Hepatocyte (in vitro differentiated cells): ENCODE data around the gene CHD1. TPM values are rescaled to one million over a fixed set of nuclear protein-coding genes. Genes with fewer than 3 reads are reported as not detected.

ENCODE experiments used
- DNase-seq: peaks from one replicate; pipeline ENCODE4 v3.0.0-alpha.2; 2016; ENCODE audit warnings: low spot score
- H2AFZ ChIP-seq: fragments of 200-600 bp; sonication (generic); 2 replicates; pipeline ENCODE4 v1.6.0; 2016; ENCODE audit warnings: antibody characterized with exemption, mild to moderate bottlenecking
- H3K27ac ChIP-seq: fragments of 200-600 bp; sonication (generic); 2 replicates; pipeline ENCODE4 v1.5.1; 2016; ENCODE audit warnings: mild to moderate bottlenecking
- H3K27me3 ChIP-seq: fragments of 200-600 bp; sonication (generic); 2 replicates; pipeline ENCODE4 v1.6.1; 2016
- H3K36me3 ChIP-seq: fragments of 200-600 bp; sonication (generic); replicated peaks from 2 replicates; pipeline ENCODE4 v1.5.1; 2016; ENCODE audit warnings: low read depth; ENCODE audit not compliant: insufficient read depth
- H3K4me1 ChIP-seq: fragments of 200-600 bp; sonication (generic); 2 replicates; pipeline ENCODE4 v1.5.1; 2016; ENCODE audit warnings: mild to moderate bottlenecking, moderate library complexity; ENCODE audit not compliant: insufficient read depth
- H3K4me2 ChIP-seq: fragments of 200-600 bp; sonication (generic); 2 replicates; pipeline ENCODE4 v1.6.0; 2016
- H3K4me3 ChIP-seq: fragments of 200-600 bp; sonication (generic); 2 replicates; pipeline ENCODE4 v1.5.1; 2016; ENCODE audit warnings: mild to moderate bottlenecking
- H3K79me2 ChIP-seq: fragments of 200-600 bp; sonication (generic); 2 replicates; pipeline ENCODE4 v1.6.0; 2017; ENCODE audit warnings: mild to moderate bottlenecking
- H3K9me2 ChIP-seq: fragments of 200-600 bp; sonication (generic); replicated peaks from 2 replicates; pipeline ENCODE4 v1.6.0; 2017; ENCODE audit warnings: mild to moderate bottlenecking; ENCODE audit not compliant: insufficient read depth
- H3K9me3 ChIP-seq: fragments of 200-600 bp; sonication (generic); 2 replicates; pipeline ENCODE4 v1.5.1; 2016; ENCODE audit warnings: low read depth, mild to moderate bottlenecking
- H4K20me1 ChIP-seq: fragments of 200-600 bp; sonication (generic); 2 replicates; pipeline ENCODE4 v1.6.0; 2016; ENCODE audit warnings: mild to moderate bottlenecking; ENCODE audit not compliant: insufficient read depth, poor library complexity, severe bottlenecking
- EZH2 ChIP-seq: fragments of 200-600 bp; sonication (generic); IDR thresholded peaks from 2 replicates; pipeline ENCODE4 v1.6.1; 2016; ENCODE audit warnings: antibody characterized with exemption, mild to moderate bottlenecking, borderline replicate concordance
- EZH2phosphoT487 ChIP-seq: fragments of 200-600 bp; sonication (generic); IDR thresholded peaks from one replicate; pipeline ENCODE4 v1.6.1; 2018; ENCODE audit warnings: antibody characterized with exemption, mild to moderate bottlenecking, low read depth, moderate library complexity; ENCODE audit not compliant: unreplicated experiment, severe bottlenecking
- WGBS: methylation state at CpG from one replicate; pipeline ENCODE4 v1.1.6; 2016; ENCODE audit warnings: low lambda C conversion rate; ENCODE audit errors: missing lambda C conversion rate; 5-methylcytosine and 5-hydroxymethylcytosine counted together
- polyA plus RNA-seq: library from polyadenylated mRNA; unstranded; fragments of >200 nt; fragmentation: Nextera tagmentation; extraction: Ambion mirVana; gene quantifications from 2 replicates; pipeline ENCODE4 v1.2.1, GENCODE V29; 2016
- total RNA-seq: library from RNA; depleted of rRNA; stranded (reverse); fragments of >200 nt; gene quantifications from 2 replicates; pipeline ENCODE4 v1.2.3, GENCODE V29; 2014
- TF ChIP-seq, protein P1 (sequence below): fragments of 200-600 bp; sonication (generic); IDR thresholded peaks from 2 replicates; pipeline ENCODE4 v1.5.1; 2016; ENCODE audit warnings: antibody characterized with exemption, mild to moderate bottlenecking; ENCODE audit not compliant: poor library complexity

The CHD1 gene
- total and polyA plus RNA-seq, 2 experiments from 2014 or later: 14.2 to 81.4 TPM

- no peaks in the 10 kb centered on the region for H3K9me2 ChIP-seq
- peaks cover 100% of the 10 kb centered on the region for H3K79me2 ChIP-seq
- H3K36me3 ChIP-seq: no peaks in the 10 kb centered on the region
- no peaks in the 10 kb centered on the region for H3K4me1 ChIP-seq
- WGBS: 91% methylated on average over 5 of the region's 5 CpGs
- H3K9me3 ChIP-seq: no peaks in the 10 kb centered on the region
- H3K4me2 ChIP-seq: no peak overlapping the region
- no peak overlapping the region for H2AFZ ChIP-seq
- H3K27ac ChIP-seq: no peak overlapping the region
- peaks cover 30% of the 10 kb centered on the region for H4K20me1 ChIP-seq
- TF ChIP-seq, protein P1, sequence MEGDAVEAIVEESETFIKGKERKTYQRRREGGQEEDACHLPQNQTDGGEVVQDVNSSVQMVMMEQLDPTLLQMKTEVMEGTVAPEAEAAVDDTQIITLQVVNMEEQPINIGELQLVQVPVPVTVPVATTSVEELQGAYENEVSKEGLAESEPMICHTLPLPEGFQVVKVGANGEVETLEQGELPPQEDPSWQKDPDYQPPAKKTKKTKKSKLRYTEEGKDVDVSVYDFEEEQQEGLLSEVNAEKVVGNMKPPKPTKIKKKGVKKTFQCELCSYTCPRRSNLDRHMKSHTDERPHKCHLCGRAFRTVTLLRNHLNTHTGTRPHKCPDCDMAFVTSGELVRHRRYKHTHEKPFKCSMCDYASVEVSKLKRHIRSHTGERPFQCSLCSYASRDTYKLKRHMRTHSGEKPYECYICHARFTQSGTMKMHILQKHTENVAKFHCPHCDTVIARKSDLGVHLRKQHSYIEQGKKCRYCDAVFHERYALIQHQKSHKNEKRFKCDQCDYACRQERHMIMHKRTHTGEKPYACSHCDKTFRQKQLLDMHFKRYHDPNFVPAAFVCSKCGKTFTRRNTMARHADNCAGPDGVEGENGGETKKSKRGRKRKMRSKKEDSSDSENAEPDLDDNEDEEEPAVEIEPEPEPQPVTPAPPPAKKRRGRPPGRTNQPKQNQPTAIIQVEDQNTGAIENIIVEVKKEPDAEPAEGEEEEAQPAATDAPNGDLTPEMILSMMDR: no peak
- TF ChIP-seq EZH2 (no peak), EZH2phosphoT487 (no peak)
- no peak overlapping the region for H3K4me3 ChIP-seq
- no peak for DNase-seq
- H3K27me3 ChIP-seq: no peaks in the 10 kb centered on the region
Measured at GRCh38 chr5:98911280-98912040, 17.3 kb downstream of the CHD1 start.

- WGBS: 97% methylated on average over 2 of the region's 2 CpGs
- no peaks in the 10 kb centered on the region for H3K4me1 ChIP-seq
Measured at GRCh38 chr5:98909363-98909762, 19.4 kb downstream of the CHD1 start.

GRCh38 chr5:98907951-98908350, 20.9 kb downstream of the CHD1 start:
- Histone ChIP-seq H3K27ac (no peak overlapping the region), H3K4me2 (no peak overlapping the region), H3K36me3 (no peaks in the 10 kb centered on the region), H2AFZ (no peak overlapping the region), H3K27me3 (no peaks in the 10 kb centered on the region), H4K20me1 (peaks cover 23% of the 10 kb centered on the region), H3K9me3 (no peaks in the 10 kb centered on the region), H3K4me3 (no peak overlapping the region), H3K4me1 (no peaks in the 10 kb centered on the region), H3K9me2 (no peaks in the 10 kb centered on the region), H3K79me2 (peaks cover 92% of the 10 kb centered on the region)
- DNase-seq: no peak
- TF ChIP-seq, protein P1: no peak
- TF ChIP-seq EZH2phosphoT487 (no peak), EZH2 (no peak)
- 87% methylated on average over 1 of the region's 1 CpG for WGBS

More at GRCh38 chr5:98909363-98909762, 19.4 kb downstream of the CHD1 start:
- Histone ChIP-seq H3K27ac (no peak overlapping the region), H2AFZ (no peak overlapping the region), H3K79me2 (peaks cover 99% of the 10 kb centered on the region), H3K4me3 (no peak overlapping the region), H4K20me1 (peaks cover 33% of the 10 kb centered on the region), H3K9me3 (no peaks in the 10 kb centered on the region), H3K36me3 (no peaks in the 10 kb centered on the region), H3K4me2 (no peak overlapping the region), H3K9me2 (no peaks in the 10 kb centered on the region), H3K27me3 (no peaks in the 10 kb centered on the region)
- no peak for DNase-seq
- TF ChIP-seq, protein P1: no peak
- TF ChIP-seq EZH2phosphoT487 (no peak), EZH2 (no peak)
